Fibroblast of lung (primary cell): ENCODE measurements around the gene HSD17B8. TPM values are rescaled to one million over a fixed set of nuclear protein-coding genes. Genes with fewer than 3 reads are reported as not detected.

ENCODE experiments used
- DNase-seq, 2 donors: peaks; one replicate each; pipeline versions ENCODE4 v3.0.0 to v3.0.0-alpha.2; 2010; ENCODE audit warnings: low read depth in 2 of 2
- H2AFZ ChIP-seq: 2 replicates; pipeline ENCODE4 v1.5.1; 2012; ENCODE audit warnings: low read length, control low read depth, inconsistent platforms
- H3K27ac ChIP-seq: 2 replicates; pipeline ENCODE4 v1.5.1; 2011; ENCODE audit warnings: low read length, control low read depth; ENCODE audit not compliant: insufficient read depth
- H3K27me3 ChIP-seq: 2 replicates; pipeline ENCODE4 v1.5.1; 2011; ENCODE audit warnings: mild to moderate bottlenecking, low read length; ENCODE audit not compliant: control insufficient read depth, insufficient read depth
- H3K36me3 ChIP-seq: 2 replicates; pipeline ENCODE4 v1.5.1; 2011; ENCODE audit warnings: low read length; ENCODE audit not compliant: control insufficient read depth, insufficient read depth
- H3K4me1 ChIP-seq: 2 replicates; pipeline ENCODE4 v1.5.1; 2011; ENCODE audit warnings: low read length; ENCODE audit not compliant: control insufficient read depth, insufficient read depth; ENCODE audit errors: extremely low read depth
- H3K4me2 ChIP-seq: 2 replicates; pipeline ENCODE4 v1.5.1; 2011; ENCODE audit warnings: low read length, control low read depth; ENCODE audit not compliant: insufficient read depth; ENCODE audit errors: extremely low read depth
- H3K4me3 ChIP-seq, 4 experiments: fragments of 200-600 bp in 1 of 4; sonication (generic) in 1 of 4; replicated peaks in 1 of 4; 2 replicates each; pipeline ENCODE4 v1.5.1; 2011 to 2016; ENCODE audit warnings: low read length in 4 of 4, low read depth in 3 of 4, mild to moderate bottlenecking in 3 of 4, control low read depth in 2 of 4, inconsistent platforms in 1 of 4, mixed read lengths in 1 of 4; ENCODE audit not compliant: insufficient read depth in 1 of 4; ENCODE audit errors: control extremely low read depth in 1 of 4
- H3K79me2 ChIP-seq: 2 replicates; pipeline ENCODE4 v1.5.1; 2012; ENCODE audit warnings: mild to moderate bottlenecking, low read length, inconsistent platforms; ENCODE audit not compliant: control insufficient read depth, insufficient read depth
- H3K9ac ChIP-seq: 2 replicates; pipeline ENCODE4 v1.5.1; 2011; ENCODE audit warnings: mild to moderate bottlenecking, low read length, control low read depth; ENCODE audit not compliant: insufficient read depth
- H3K9me3 ChIP-seq: 2 replicates; pipeline ENCODE4 v1.5.1; 2012; ENCODE audit warnings: low read depth, low read length; ENCODE audit not compliant: control insufficient read depth, insufficient read depth
- H4K20me1 ChIP-seq: 2 replicates; pipeline ENCODE4 v1.5.1; 2011; ENCODE audit warnings: low read length; ENCODE audit not compliant: control insufficient read depth, insufficient read depth; ENCODE audit errors: extremely low read depth
- EZH2 ChIP-seq: IDR thresholded peaks from 2 replicates; pipeline ENCODE4 v1.5.1; 2012; ENCODE audit warnings: low read length, control low read depth, mild to moderate bottlenecking; ENCODE audit errors: missing control alignments
- polyA plus RNA-seq, 2 donors: library from polyadenylated mRNA; depleted of rRNA in 1 of 2; stranded (reverse) in 1 of 2; unstranded in 1 of 2; fragments of >200 nt; gene quantifications; 2 replicates each; pipeline ENCODE4 v1.2.1, GENCODE V29; 2011 to 2012; ENCODE audit warnings: missing spikeins in 1 of 2
- total RNA-seq: library from RNA; depleted of rRNA; stranded (reverse); fragments of >200 nt; gene quantifications from 2 replicates; pipeline ENCODE4 v1.2.1, GENCODE V29; 2014
- TF ChIP-seq, protein P1 (sequence below), 2 donors: IDR thresholded peaks in 1 of 2; conservative IDR thresholded peaks in 1 of 2; 1 replicate in 1 of 2; 2 replicates in 1 of 2; pipeline ENCODE4 v1.5.1; 2011 to 2012; ENCODE audit warnings: low read length in 2 of 2, control low read depth in 1 of 2, inconsistent platforms in 1 of 2, low read depth in 1 of 2, mild to moderate bottlenecking in 1 of 2

HSD17B8 gene
- total and polyA plus RNA-seq, 2 donors (not counting 1 experiment from before 2014, with no cell fraction given), result 4.9 to 11.4 TPM

DNA sequence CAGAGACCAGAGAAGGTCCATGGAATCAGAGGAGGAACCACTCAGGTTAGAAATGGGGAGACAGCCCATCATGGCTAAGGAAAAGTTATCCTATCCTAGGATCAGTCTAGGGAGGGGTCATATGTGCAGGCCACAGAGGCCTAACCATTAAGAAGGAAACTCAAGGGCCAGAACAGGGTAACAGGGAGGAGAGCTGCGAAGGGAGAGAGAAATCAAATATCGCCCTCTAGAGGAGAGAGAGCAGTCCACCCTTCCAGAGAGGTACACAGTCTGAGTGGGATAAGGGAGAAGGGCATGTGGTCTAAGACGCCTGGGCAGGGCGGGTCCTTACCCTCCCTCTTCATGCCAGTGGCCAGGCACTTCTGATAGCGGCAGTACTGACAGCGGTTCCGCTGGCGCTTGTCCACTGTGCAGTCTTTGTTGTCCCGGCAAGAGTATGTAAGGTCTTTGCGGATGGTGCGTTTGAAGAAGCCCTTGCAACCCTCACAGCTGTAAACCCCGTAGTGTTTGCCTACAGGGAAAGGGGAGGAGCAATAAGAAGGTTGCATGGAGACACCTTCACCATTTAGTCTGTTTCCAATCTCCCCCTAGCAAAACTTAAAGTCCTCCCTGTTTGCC, 6.9 kb upstream of the HSD17B8 start:
- Histone ChIP-seq H3K4me1 (peaks cover 10% of the 10 kb centered on the region), H3K9ac (no peak overlapping the region), H3K4me3 (peak overlapping the region in 1 of 4 experiments; percentile 22), H3K27ac (no peak overlapping the region), H3K4me2 (no peak overlapping the region), H3K27me3 (peaks cover 1% of the 10 kb centered on the region), H3K79me2 (peaks cover 39% of the 10 kb centered on the region), H2AFZ (no peak overlapping the region), H4K20me1 (no peaks in the 10 kb centered on the region), H3K9me3 (no peaks in the 10 kb centered on the region), H3K36me3 (peaks cover 20% of the 10 kb centered on the region)
- TF ChIP-seq, protein P1, sequence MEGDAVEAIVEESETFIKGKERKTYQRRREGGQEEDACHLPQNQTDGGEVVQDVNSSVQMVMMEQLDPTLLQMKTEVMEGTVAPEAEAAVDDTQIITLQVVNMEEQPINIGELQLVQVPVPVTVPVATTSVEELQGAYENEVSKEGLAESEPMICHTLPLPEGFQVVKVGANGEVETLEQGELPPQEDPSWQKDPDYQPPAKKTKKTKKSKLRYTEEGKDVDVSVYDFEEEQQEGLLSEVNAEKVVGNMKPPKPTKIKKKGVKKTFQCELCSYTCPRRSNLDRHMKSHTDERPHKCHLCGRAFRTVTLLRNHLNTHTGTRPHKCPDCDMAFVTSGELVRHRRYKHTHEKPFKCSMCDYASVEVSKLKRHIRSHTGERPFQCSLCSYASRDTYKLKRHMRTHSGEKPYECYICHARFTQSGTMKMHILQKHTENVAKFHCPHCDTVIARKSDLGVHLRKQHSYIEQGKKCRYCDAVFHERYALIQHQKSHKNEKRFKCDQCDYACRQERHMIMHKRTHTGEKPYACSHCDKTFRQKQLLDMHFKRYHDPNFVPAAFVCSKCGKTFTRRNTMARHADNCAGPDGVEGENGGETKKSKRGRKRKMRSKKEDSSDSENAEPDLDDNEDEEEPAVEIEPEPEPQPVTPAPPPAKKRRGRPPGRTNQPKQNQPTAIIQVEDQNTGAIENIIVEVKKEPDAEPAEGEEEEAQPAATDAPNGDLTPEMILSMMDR (conservative IDR thresholded peaks at IDR 0.05 in 1 of 2, IDR thresholded peaks at IDR 0.05 in 1 of 2; ENCODE audit: low read depth in 1 of 2, low read length in 2 of 2), result peak; percentile 63 to 81
- no peak for TF ChIP-seq EZH2
- DNase-seq, result peak; percentile 65 to 72

DNA sequence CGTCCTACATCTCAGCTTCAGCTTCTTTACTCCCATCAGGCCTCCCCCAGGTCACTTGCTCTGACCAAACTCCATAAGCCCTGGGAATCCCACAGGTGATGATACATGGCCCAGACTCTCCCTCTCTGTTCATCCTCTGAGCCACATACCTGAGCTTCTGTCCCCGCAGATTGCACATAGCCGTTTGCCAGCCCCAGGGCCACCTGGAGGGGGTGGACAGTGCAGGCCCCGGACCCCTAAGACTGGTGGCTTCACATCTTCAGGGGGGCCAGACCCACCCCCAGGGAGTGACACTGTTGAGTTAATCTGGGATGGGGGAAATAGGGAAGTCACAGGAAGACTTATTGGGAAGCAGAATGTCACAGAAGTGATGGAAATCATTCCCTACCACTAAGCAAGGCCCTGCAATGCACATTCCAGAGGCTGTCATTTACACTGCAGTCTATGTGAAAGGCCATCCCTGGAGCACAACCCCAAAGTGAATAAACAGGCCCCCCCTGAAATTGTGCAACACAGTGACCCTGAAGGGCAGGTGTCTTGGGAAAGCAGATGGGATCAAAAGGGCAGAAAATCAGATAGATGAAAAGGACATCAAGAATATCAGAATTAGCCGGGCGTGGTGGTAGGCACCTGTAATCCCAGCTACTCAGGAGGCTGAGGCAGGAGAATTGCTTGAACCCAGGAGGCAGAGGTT, 6.1 kb upstream of the HSD17B8 start:
- no peak for DNase-seq
- Histone ChIP-seq H3K27ac (no peak overlapping the region), H4K20me1 (no peaks in the 10 kb centered on the region), H3K79me2 (peaks cover 44% of the 10 kb centered on the region), H3K9ac (no peak overlapping the region), H3K4me1 (peaks cover 14% of the 10 kb centered on the region), H3K4me2 (no peak overlapping the region), H3K4me3 (peak overlapping the region in 1 of 4 experiments; percentile 22), H3K9me3 (no peaks in the 10 kb centered on the region), H3K27me3 (no peaks in the 10 kb centered on the region), H3K36me3 (peaks cover 25% of the 10 kb centered on the region), H2AFZ (no peak overlapping the region)
- no peak for TF ChIP-seq EZH2
- TF ChIP-seq, protein P1 (conservative IDR thresholded peaks at IDR 0.05 in 1 of 2, IDR thresholded peaks at IDR 0.05 in 1 of 2; ENCODE audit: low read depth in 1 of 2, low read length in 2 of 2), result no peak

DNA sequence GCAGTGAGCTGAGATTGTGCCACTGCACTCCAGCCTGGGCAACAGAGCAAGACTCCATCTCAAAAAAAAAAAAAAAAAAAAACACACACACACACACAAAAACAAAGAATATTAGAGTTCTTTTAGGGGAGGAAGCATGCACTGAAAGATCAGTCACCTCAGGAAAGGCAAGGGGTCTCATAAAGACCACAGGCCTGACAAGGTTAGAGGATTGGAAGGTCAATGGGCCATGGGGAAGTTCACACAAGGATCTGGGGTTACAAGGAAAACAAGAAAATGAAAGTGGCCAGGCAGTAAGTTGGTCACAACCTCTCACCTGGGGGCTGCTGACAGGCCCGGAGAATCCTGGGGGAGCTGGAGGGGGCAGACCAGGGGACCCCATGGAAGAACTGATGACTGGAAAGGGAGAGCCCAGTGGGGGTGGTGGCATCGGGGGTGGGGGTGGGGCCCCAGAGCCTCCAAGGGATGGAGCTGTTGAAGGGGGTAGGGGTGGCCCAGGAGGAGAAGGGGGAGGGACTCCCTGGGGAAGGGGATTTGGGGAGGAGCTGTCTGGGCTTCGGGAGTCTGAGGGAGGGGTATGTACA, 5.5 kb upstream of the HSD17B8 start:
- Histone ChIP-seq H3K9ac (no peak overlapping the region), H4K20me1 (no peaks in the 10 kb centered on the region), H3K27me3 (no peaks in the 10 kb centered on the region), H3K36me3 (peaks cover 30% of the 10 kb centered on the region), H3K79me2 (peaks cover 51% of the 10 kb centered on the region), H3K9me3 (no peaks in the 10 kb centered on the region), H3K27ac (no peak overlapping the region), H3K4me2 (peak overlapping the region; percentile 98), H3K4me1 (peaks cover 17% of the 10 kb centered on the region), H3K4me3 (peak overlapping the region; percentile 67 to 97 (median 96)), H2AFZ (no peak overlapping the region)
- DNase-seq, result no peak
- no peak for TF ChIP-seq EZH2
